Measurements from ENCODE around the gene FCAMR.
"Not testable (repeated sequence)": the region's sequence is repeated elsewhere in the genome, so short reads cannot be mapped to it uniquely, and the experiment has no call there.

FCAMR gene

DNA sequence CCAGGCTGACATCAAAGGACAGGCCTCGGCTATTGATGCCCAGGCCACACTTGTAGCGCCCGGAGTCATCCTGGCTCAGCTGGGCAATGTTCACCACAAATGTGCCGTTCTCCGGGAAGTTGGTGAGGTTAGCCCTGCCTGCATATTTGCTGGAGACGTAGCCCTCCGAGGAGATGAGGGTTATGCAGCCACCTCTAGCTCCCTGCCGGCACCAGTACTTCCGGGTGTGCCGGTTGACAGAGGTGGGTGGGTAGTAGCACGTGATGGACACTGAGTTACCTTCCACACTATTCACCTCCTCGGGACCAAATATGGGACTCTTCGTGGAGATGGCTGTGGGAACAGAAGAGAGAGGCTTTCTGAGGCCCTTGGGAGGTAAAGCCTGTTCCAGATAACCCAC, 31.1 kb downstream of the FCAMR start:
- H3K36me3 ChIP-seq (ENCODE audit: control insufficient read depth, insufficient read depth, low read length): peaks cover 11% of the 10 kb centered on the region
- peaks cover 60% of the 10 kb centered on the region for H3K4me1 ChIP-seq (ENCODE audit: control insufficient read depth, insufficient read depth, low read length)
- H3K4me3 ChIP-seq (ENCODE audit: low read length): no peak overlapping the region
- peak overlapping the region; percentile 2 for H3K9ac ChIP-seq (ENCODE audit: low read length)
- no peaks in the 10 kb centered on the region for H3K9me3 ChIP-seq (ENCODE audit: control insufficient read depth, low read length)
- no peaks in the 10 kb centered on the region for H3K27me3 ChIP-seq (ENCODE audit: control insufficient read depth, insufficient read depth, low read length)

- Histone ChIP-seq H3K36me3 (ENCODE audit: control insufficient read depth, insufficient read depth, low read length) (peaks cover 16% of the 10 kb centered on the region), H3K4me3 (ENCODE audit: low read length) (no peak overlapping the region), H3K9me3 (ENCODE audit: control insufficient read depth, low read length) (no peaks in the 10 kb centered on the region), H3K27me3 (ENCODE audit: control insufficient read depth, insufficient read depth, low read length) (no peaks in the 10 kb centered on the region), H3K9ac (ENCODE audit: low read length) (no peak overlapping the region), H3K4me1 (ENCODE audit: control insufficient read depth, insufficient read depth, low read length) (peaks cover 46% of the 10 kb centered on the region)
These were observed 32.8 kb downstream of the FCAMR start for GRCh38 chr1:206937425-206937824.

DNA sequence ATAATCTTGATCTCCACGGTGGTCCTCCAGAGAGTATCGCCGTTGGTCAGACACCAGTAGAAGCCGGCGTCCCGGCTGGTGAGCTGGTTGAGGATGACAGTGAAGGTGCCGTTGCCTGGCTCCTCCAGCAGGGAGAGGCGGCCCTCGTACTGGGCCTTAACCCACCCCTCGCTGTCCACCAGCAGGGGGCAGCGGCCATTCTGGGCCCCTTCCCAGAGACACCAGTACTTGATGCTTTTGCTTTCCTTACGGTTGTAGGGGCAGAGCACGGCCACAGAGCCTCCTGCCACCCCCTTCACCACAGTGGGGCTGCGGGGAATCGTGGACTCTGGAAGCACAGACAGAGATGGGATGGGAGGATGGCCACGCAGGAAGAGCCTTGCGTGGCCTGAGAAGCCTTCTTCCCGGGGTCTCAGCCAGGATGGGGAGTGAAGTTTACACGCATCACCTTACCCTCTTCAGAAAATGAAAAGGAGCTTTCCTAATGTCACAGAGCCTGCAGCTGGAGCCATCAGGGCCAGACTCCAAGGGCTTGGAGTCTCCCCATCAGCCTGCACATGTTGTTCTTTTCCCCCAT, 34.7 kb downstream of the FCAMR start:
- peaks cover 16% of the 10 kb centered on the region for H3K36me3 ChIP-seq (ENCODE audit: control insufficient read depth, insufficient read depth, low read length)
- no peaks in the 10 kb centered on the region for H3K27me3 ChIP-seq (ENCODE audit: control insufficient read depth, insufficient read depth, low read length)
- H3K4me3 ChIP-seq (ENCODE audit: low read length): no peak overlapping the region
- H3K4me1 ChIP-seq (ENCODE audit: control insufficient read depth, insufficient read depth, low read length): peaks cover 28% of the 10 kb centered on the region
- H3K9me3 ChIP-seq (ENCODE audit: control insufficient read depth, low read length): no peaks in the 10 kb centered on the region
- no peak overlapping the region for H3K9ac ChIP-seq (ENCODE audit: low read length)

- Histone ChIP-seq H3K4me3 (ENCODE audit: low read length) (no peak overlapping the region), H3K36me3 (ENCODE audit: control insufficient read depth, insufficient read depth, low read length) (peaks cover 16% of the 10 kb centered on the region), H3K4me1 (ENCODE audit: control insufficient read depth, insufficient read depth, low read length) (peaks cover 9% of the 10 kb centered on the region), H3K9ac (ENCODE audit: low read length) (no peak overlapping the region), H3K27me3 (ENCODE audit: control insufficient read depth, insufficient read depth, low read length) (no peaks in the 10 kb centered on the region), H3K9me3 (ENCODE audit: control insufficient read depth, low read length) (no peaks in the 10 kb centered on the region)
These were observed 36.8 kb downstream of the FCAMR start for GRCh38 chr1:206933333-206933945.

DNA sequence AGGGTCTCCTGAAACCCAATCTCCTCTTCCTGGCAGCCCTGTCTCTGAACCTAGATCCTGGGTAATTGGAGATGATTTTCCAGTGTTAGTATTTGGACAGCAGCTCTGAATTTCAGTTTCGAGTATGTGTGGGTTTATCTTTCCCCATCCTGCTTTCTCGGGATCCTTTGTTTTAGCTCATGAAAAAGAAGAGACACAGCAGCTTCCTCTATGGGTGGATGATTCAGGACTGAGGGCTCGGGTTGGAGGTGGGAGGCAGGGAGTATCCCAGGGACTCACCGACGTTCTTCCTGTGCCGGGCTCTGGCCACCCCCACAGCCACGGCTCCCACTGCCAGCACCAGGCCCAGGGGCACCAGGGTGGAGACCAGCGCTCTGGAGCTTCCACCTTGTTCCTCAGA, 38.1 kb downstream of the FCAMR start:
- Histone ChIP-seq H3K9me3 (ENCODE audit: control insufficient read depth, low read length) (no peaks in the 10 kb centered on the region), H3K4me1 (ENCODE audit: control insufficient read depth, insufficient read depth, low read length) (peaks cover 12% of the 10 kb centered on the region), H3K9ac (ENCODE audit: low read length) (no peak overlapping the region), H3K36me3 (ENCODE audit: control insufficient read depth, insufficient read depth, low read length) (peaks cover 16% of the 10 kb centered on the region), H3K4me3 (ENCODE audit: low read length) (no peak overlapping the region), H3K27me3 (ENCODE audit: control insufficient read depth, insufficient read depth, low read length) (no peaks in the 10 kb centered on the region)

GRCh38 chr1:206931709-206932108, 38.6 kb downstream of the FCAMR start:
- Histone ChIP-seq H3K9ac (ENCODE audit: low read length) (no peak overlapping the region), H3K27me3 (ENCODE audit: control insufficient read depth, insufficient read depth, low read length) (no peaks in the 10 kb centered on the region), H3K36me3 (ENCODE audit: control insufficient read depth, insufficient read depth, low read length) (peaks cover 13% of the 10 kb centered on the region), H3K9me3 (ENCODE audit: control insufficient read depth, low read length) (no peaks in the 10 kb centered on the region), H3K4me1 (ENCODE audit: control insufficient read depth, insufficient read depth, low read length) (peaks cover 14% of the 10 kb centered on the region), H3K4me3 (ENCODE audit: low read length) (no peak overlapping the region)

DNA sequence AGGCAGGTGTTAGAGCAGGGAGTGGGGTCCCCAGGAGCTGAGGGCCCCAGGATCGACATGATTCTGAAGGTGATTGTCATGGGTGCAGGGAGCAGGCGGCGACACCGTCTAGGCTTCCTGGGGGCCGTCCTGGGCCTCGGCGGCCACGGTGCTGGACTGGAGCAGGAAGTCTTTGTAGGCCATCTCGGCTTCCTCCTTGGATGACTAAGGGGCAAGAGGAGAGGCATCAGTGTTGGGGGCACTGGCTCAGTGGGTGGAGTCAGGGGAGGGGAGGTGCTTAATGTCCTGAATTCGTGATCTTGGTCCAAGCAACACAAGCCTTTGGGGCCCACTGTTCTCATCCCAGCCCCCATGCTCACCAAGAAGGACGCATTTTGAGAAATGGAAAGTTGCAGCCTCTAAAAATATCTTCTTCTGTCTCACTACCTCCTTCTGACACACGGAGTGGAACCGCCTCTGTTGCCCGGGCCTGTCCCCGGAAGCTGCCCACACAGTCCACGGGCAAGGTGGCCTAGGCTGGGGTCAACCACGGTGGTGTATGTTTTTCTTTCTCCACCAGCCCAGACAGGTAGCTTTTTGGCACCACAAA, 40.0 kb downstream of the FCAMR start:
- Histone ChIP-seq H3K9me3 (ENCODE audit: control insufficient read depth, low read length) (no peaks in the 10 kb centered on the region), H3K27me3 (ENCODE audit: control insufficient read depth, insufficient read depth, low read length) (no peaks in the 10 kb centered on the region), H3K4me3 (ENCODE audit: low read length) (no peak overlapping the region), H3K4me1 (ENCODE audit: control insufficient read depth, insufficient read depth, low read length) (peaks cover 14% of the 10 kb centered on the region), H3K9ac (ENCODE audit: low read length) (no peak overlapping the region), H3K36me3 (ENCODE audit: control insufficient read depth, insufficient read depth, low read length) (peaks cover 7% of the 10 kb centered on the region)

DNA sequence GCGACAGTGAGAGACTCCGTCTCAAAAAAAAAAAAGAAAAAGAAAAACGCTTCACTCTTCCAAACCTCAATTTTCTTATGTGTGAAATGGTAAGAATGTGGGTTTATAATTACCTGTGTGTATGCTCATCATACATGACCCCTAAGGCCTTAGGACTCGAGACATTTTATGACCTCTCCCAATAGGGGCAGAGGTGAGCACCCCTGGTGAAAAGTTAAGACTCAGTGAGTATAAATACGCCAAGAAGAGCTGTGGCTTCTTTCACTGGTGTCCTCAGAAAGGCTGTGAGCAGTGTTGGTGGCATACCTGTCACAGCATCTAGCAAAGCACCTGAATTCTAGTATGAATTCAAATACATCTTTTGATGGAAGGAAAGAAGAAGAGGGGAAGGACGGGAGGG, 40.7 kb downstream of the FCAMR start:
- Histone ChIP-seq H3K9me3 (ENCODE audit: control insufficient read depth, low read length) (no peaks in the 10 kb centered on the region), H3K4me3 (ENCODE audit: low read length) (no peak overlapping the region), H3K27me3 (ENCODE audit: control insufficient read depth, insufficient read depth, low read length) (no peaks in the 10 kb centered on the region), H3K4me1 (ENCODE audit: control insufficient read depth, insufficient read depth, low read length) (peaks cover 14% of the 10 kb centered on the region), H3K36me3 (ENCODE audit: control insufficient read depth, insufficient read depth, low read length) (peaks cover 7% of the 10 kb centered on the region), H3K9ac (ENCODE audit: low read length) (no peak overlapping the region)

- Histone ChIP-seq H3K4me3 (ENCODE audit: low read length) (no peak overlapping the region), H3K36me3 (ENCODE audit: control insufficient read depth, insufficient read depth, low read length) (no peaks in the 10 kb centered on the region), H3K9me3 (ENCODE audit: control insufficient read depth, low read length) (no peaks in the 10 kb centered on the region), H3K27me3 (ENCODE audit: control insufficient read depth, insufficient read depth, low read length) (no peaks in the 10 kb centered on the region), H3K4me1 (ENCODE audit: control insufficient read depth, insufficient read depth, low read length) (peaks cover 28% of the 10 kb centered on the region), H3K9ac (ENCODE audit: low read length) (no peak overlapping the region)
These were observed 44.0 kb downstream of the FCAMR start for GRCh38 chr1:206926286-206926685.

DNA sequence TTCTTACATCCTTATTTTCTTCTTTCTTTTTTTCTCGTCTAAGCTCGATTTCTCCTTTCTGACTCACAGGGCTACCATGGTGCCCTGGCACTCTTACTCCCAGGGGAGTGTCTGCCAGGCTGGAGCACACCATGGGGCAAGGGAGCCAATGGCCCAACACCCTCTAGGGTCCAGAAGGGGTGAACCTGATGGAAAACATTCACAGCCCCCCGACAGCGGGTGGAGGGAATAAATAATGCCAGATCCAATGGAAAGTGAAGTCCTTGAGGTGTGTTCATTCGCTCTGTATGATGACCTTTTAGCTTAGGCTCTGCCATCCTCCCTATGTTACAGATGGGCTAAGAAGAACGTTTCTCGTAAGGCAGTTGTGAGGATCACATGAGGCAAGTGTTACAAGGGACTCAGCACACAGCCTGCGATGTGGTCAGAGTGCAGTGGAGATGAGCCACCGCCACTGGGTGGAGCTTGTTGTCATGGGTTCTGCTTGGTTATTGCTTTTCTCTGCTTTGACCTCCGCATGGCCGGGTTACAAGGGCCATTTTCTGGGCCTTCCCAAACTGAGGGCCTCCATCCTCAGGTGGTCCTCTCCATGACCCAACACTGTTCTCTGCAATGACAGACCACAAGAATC, 45.0 kb downstream of the FCAMR start:
- Histone ChIP-seq H3K9me3 (ENCODE audit: control insufficient read depth, low read length) (no peaks in the 10 kb centered on the region), H3K36me3 (ENCODE audit: control insufficient read depth, insufficient read depth, low read length) (no peaks in the 10 kb centered on the region), H3K9ac (ENCODE audit: low read length) (no peak overlapping the region), H3K4me3 (ENCODE audit: low read length) (no peak overlapping the region), H3K27me3 (ENCODE audit: control insufficient read depth, insufficient read depth, low read length) (no peaks in the 10 kb centered on the region), H3K4me1 (ENCODE audit: control insufficient read depth, insufficient read depth, low read length) (peaks cover 30% of the 10 kb centered on the region)

GRCh38 chr1:206924592-206925105, 45.6 kb downstream of the FCAMR start:
- peaks cover 30% of the 10 kb centered on the region for H3K4me1 ChIP-seq (ENCODE audit: control insufficient read depth, insufficient read depth, low read length)
- H3K9ac ChIP-seq (ENCODE audit: low read length): no peak overlapping the region
- no peaks in the 10 kb centered on the region for H3K9me3 ChIP-seq (ENCODE audit: control insufficient read depth, low read length)
- H3K4me3 ChIP-seq (ENCODE audit: low read length): no peak overlapping the region
- no peaks in the 10 kb centered on the region for H3K36me3 ChIP-seq (ENCODE audit: control insufficient read depth, insufficient read depth, low read length)
- no peaks in the 10 kb centered on the region for H3K27me3 ChIP-seq (ENCODE audit: control insufficient read depth, insufficient read depth, low read length)

DNA sequence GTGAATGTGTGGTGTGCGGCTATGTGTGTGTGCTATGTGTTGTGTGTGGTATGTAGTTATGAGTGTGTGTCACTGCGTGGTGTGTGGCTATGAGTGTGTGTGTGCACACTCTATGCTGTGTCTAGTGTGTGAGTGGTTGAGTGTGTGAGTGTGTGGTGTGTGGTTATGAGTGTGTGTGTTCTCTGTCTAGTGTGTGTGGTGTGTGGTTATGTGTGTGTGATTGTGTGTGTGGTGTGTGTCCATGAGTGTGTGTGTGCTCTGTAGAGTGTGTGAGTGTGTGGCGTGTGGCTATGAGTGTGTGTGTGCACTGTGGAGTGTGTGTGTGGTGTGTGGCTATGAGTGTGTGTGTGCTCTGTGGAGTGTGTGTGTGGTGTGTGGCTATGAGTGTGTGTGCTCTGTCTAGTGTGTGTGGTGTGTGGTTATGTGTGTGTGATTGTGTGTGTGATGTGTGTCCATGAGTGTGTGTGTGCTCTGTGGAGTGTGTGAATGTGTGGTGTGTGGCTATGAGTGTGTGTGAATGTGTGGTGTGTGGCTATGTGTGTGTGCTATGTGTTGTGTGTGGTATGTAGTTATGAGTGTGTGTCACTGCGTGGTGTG, 46.2 kb downstream of the FCAMR start:
- H3K9me3 ChIP-seq (ENCODE audit: control insufficient read depth, low read length); H3K4me3 ChIP-seq (ENCODE audit: low read length); H3K9ac ChIP-seq (ENCODE audit: low read length); H3K27me3 ChIP-seq (ENCODE audit: control insufficient read depth, insufficient read depth, low read length); H3K36me3 ChIP-seq (ENCODE audit: control insufficient read depth, insufficient read depth, low read length): not testable (repeated sequence)
- peaks cover 30% of the 10 kb centered on the region for H3K4me1 ChIP-seq (ENCODE audit: control insufficient read depth, insufficient read depth, low read length)
